Hematopoietic multipotent progenitor cell treated with erythropoietin and hydrocortisone succinate and interleukin-3 and kit ligand, for 17 days (in vitro differentiated cells): Measurements from ENCODE around the gene TF.
"Not testable (repeated sequence)": the region's sequence is repeated elsewhere in the genome, so short reads cannot be mapped to it uniquely, and the experiment has no call there.

Source experiments
- DNase-seq: peaks from one replicate; pipeline ENCODE4 v3.0.0-alpha.2; 2015; ENCODE audit warnings: low spot score

The TF gene

GRCh38 chr3:133745981-133746711 is at the start of gene TF:
Gene TF, plus strand, starts transcription at chr3:133746393. Its CDS starts 48 bp downstream, at chr3:133746441.
- DNase-seq = no peak

GRCh38 chr3:133697960-133698359 is 48.2 kb upstream of the TF start:
- DNase-seq = no peak

GRCh38 chr3:133699467-133699866 is 46.7 kb upstream of the TF start:
- no peak for DNase-seq

GRCh38 chr3:133699903-133700302 is 46.3 kb upstream of the TF start:
- DNase-seq = no peak

- DNase-seq = no peak
Measured at GRCh38 chr3:133700351-133700750, 45.8 kb upstream of the TF start.

GRCh38 chr3:133701435-133702358 is 44.5 kb upstream of the TF start:
- no peak for DNase-seq

GRCh38 chr3:133703915-133704314 is 42.3 kb upstream of the TF start:
- DNase-seq = no peak

- no peak for DNase-seq
Measured at GRCh38 chr3:133706033-133706432, 40.2 kb upstream of the TF start.

- no peak for DNase-seq
Measured at GRCh38 chr3:133709139-133709750, 36.9 kb upstream of the TF start.

- DNase-seq = no peak
Measured at GRCh38 chr3:133711013-133711412, 35.2 kb upstream of the TF start.

- no peak for DNase-seq
Measured at GRCh38 chr3:133712017-133712416, 34.2 kb upstream of the TF start.

- DNase-seq = no peak
Measured at GRCh38 chr3:133713347-133713746, 32.8 kb upstream of the TF start.

- DNase-seq = no peak
Measured at GRCh38 chr3:133717424-133717823, 28.8 kb upstream of the TF start.

GRCh38 chr3:133722935-133723334 is 23.3 kb upstream of the TF start:
- DNase-seq = no peak

- DNase-seq = no peak
Measured at GRCh38 chr3:133730993-133731392, 15.2 kb upstream of the TF start.

GRCh38 chr3:133732231-133732630 is 14.0 kb upstream of the TF start:
- not testable (repeated sequence) for DNase-seq

- DNase-seq = no peak
Measured at GRCh38 chr3:133733226-133733625, 13.0 kb upstream of the TF start.

GRCh38 chr3:133734305-133734704 is 11.9 kb upstream of the TF start:
- DNase-seq = no peak

- no peak for DNase-seq
Measured at GRCh38 chr3:133742351-133743091, 3.7 kb upstream of the TF start.

- DNase-seq = no peak
Measured at GRCh38 chr3:133744241-133744640, 2.0 kb upstream of the TF start.

- no peak for DNase-seq
Measured at GRCh38 chr3:133745108-133745507, 1.1 kb upstream of the TF start.

- DNase-seq = no peak
Measured at GRCh38 chr3:133746712-133747066, 496 bp downstream of the TF start.
